C1 segment of cervical spinal cord (tissue), 14 donors: ENCODE data around the gene MYF5.
"Not testable (repeated sequence)": the region's sequence is repeated elsewhere in the genome, so short reads cannot be mapped to it uniquely, and the experiment has no call there.

Experiments
- DNase-seq, 14 donors: peaks; one replicate each; lab custom pipeline; 2025; lab: John Stamatoyannopoulos, UW

Gene MYF5

GRCh38 chr12:80716696-80717469 lies at the start of gene MYF5:
TSS of gene MYF5 (plus strand) at chr12:80716912. CDS start at chr12:80717064, 152 bp downstream.
- DNase-seq: no peak

GRCh38 chr12:80670214-80670613 lies 46.5 kb upstream of the MYF5 start:
- no peak for DNase-seq

- DNase-seq: not testable (repeated sequence)
Observed at GRCh38 chr12:80676042-80676636, 40.6 kb upstream of the MYF5 start.

GRCh38 chr12:80676856-80677255 lies 39.9 kb upstream of the MYF5 start:
- DNase-seq: peak in 1 of 14 donors; percentile 14

- no peak for DNase-seq
Observed at GRCh38 chr12:80677994-80678393, 38.7 kb upstream of the MYF5 start.

GRCh38 chr12:80679346-80680131 lies 37.2 kb upstream of the MYF5 start:
- DNase-seq: no peak

GRCh38 chr12:80681287-80681686 lies 35.4 kb upstream of the MYF5 start:
- no peak for DNase-seq

GRCh38 chr12:80681786-80682185 lies 34.9 kb upstream of the MYF5 start:
- DNase-seq: no peak

GRCh38 chr12:80684077-80684495 lies 32.6 kb upstream of the MYF5 start:
- no peak for DNase-seq

- no peak for DNase-seq
Observed at GRCh38 chr12:80690090-80690489, 26.6 kb upstream of the MYF5 start.

- no peak for DNase-seq
Observed at GRCh38 chr12:80690513-80690912, 26.2 kb upstream of the MYF5 start.

GRCh38 chr12:80692114-80692513 lies 24.6 kb upstream of the MYF5 start:
- peak in 1 of 14 donors; percentile 96 for DNase-seq

GRCh38 chr12:80697270-80697887 lies 19.3 kb upstream of the MYF5 start:
- DNase-seq: no peak

- DNase-seq: no peak
Observed at GRCh38 chr12:80698256-80698655, 18.5 kb upstream of the MYF5 start.

- DNase-seq: no peak
Observed at GRCh38 chr12:80698847-80699542, 17.7 kb upstream of the MYF5 start.

GRCh38 chr12:80700327-80700726 lies 16.4 kb upstream of the MYF5 start:
- no peak for DNase-seq

GRCh38 chr12:80701388-80701787 lies 15.3 kb upstream of the MYF5 start:
- no peak for DNase-seq

GRCh38 chr12:80702889-80703805 lies 13.6 kb upstream of the MYF5 start:
- DNase-seq: no peak

GRCh38 chr12:80704420-80704819 lies 12.3 kb upstream of the MYF5 start:
- DNase-seq: no peak

- no peak for DNase-seq
Observed at GRCh38 chr12:80707126-80707829, 9.4 kb upstream of the MYF5 start, which contains the start of gene MYF6. TSS of gene MYF6 (plus strand) at chr12:80707634. CDS start at chr12:80707720, 86 bp downstream.
